MM.1S (cell line): ENCODE results near the gene TBX1.

Source experiments
- CTCF ChIP-seq: fragments of 300-600 bp; sonication (generic); IDR thresholded peaks from 2 replicates; pipeline ENCODE4 v1.5.1; 2016; ENCODE audit warnings: antibody characterized with exemption, low read length, mixed read lengths
- EZH2 ChIP-seq: fragments of 300-600 bp; sonication (generic); optimal IDR thresholded peaks from 2 replicates; pipeline ENCODE3; 2017; ENCODE audit warnings: low read depth, mild to moderate bottlenecking, antibody characterized with exemption, low read length, mixed read lengths
- EZH2phosphoT487 ChIP-seq: fragments of 300-600 bp; sonication (generic); IDR thresholded peaks from 2 replicates; pipeline ENCODE4 v1.6.1; 2018; ENCODE audit warnings: antibody characterized with exemption, low read length

GRCh38 chr22:19763458-19764298 lies 3.1 kb downstream of the TBX1 start:
- no peak for TF ChIP-seq CTCF
- TF ChIP-seq EZH2, result no peak
- TF ChIP-seq EZH2phosphoT487, result no peak
